GM19463 (cell line): Measurements from ENCODE around the gene PIK3C2A.

Source experiments
- ATAC-seq: cut with Tn5 transposase; IDR thresholded peaks from one replicate; pipeline ENCODE4 v1.9.1; 2021; ENCODE audit warnings: mild to moderate bottlenecking, moderate library complexity; ENCODE audit not compliant: unreplicated experiment

The PIK3C2A gene

DNA sequence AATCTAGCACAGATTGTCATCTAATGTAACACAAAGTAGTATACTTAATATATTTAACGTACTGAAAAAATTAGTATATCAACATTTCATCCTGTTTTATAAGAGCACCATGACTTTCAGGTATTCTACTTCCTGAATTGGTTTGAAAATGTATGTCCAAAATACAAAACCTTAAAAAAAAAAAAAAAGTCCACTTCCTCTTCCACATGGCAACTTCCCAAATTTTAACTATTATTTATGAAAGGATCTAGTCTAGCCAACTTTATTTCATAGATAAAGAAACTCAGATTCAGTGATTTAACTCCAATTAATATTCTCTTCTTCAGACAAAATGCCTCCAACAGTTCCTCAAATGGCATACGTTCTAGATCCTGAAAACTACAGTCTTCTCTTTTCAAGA lies 44.0 kb downstream of the PIK3C2A start:
- ATAC-seq, result no peak

DNA sequence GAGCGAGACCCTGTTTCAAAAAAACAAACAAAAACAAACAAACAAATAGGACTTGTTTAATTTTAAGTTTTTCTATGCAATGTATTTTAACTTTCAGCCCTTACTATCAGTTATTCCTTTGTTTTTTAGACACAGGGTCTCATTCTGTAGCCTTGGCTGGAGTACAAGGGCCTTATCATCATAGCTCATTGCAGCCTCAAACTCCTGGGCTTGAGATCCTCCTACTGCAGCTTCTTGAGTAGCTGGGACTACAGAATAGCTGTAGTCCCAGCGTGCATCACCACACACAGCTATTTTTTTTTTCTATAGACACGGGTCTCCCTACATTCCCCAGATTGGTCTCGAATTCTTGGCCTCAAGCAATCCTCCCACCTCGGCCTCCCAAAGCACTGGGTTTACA lies 44.5 kb downstream of the PIK3C2A start:
- no peak for ATAC-seq

DNA sequence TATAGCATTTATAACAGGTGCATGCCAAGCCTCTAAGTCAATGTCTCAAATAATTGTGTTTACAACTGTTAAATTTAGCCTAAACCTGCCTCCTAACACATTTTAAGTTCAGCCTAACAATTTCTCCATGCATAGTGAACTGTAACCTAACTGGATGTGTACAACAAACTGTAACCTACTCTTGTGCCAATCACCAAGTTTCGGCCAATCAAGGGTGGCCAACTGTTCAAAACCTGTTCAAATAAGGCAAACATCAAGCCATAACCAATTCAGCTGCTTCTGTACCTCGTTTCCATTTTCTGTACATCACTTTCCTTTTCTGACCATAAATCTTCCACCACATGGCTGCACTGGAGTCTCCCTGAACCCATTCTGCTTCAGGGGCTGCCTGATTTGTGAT lies 45.4 kb downstream of the PIK3C2A start:
- no peak for ATAC-seq

DNA sequence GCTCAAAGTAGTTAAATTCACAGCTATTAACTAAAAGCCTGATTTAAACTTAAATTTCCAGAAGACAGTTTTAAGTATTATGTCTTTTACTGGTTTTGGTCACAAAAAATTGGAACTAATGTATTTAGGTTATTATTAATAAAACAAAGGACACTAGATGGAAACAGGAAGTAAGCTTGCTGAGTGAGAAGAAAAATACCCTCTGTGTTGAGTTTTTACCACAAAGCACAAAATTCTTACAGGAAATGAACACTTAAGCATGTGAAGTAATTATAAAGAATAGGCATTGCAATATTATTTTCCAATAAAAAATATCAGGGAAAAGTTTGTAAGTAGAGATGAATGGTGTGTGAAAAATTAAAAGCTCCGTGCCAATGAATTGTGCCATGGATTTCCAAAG lies 46.3 kb downstream of the PIK3C2A start:
- ATAC-seq, result no peak

DNA sequence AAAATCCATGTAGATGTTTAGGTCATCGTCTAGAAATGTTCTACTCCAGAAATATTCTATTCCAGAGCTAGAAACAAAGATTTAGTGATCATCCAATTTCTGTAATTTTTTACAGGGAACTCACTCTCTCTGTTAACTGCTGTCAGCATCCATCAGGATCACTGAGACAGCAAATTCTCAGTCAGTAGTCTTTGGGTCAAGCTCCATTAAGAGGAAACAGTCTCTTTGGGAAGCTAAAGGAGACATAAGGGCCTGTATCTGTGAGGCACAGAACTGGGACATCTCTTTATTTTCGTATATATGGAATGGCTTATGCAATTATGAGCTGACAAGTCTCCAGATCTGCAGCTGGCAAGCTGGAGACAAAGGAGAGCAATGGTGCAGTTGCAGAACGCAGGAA lies 48.3 kb downstream of the PIK3C2A start:
- ATAC-seq, result no peak
